WERI-Rb-1 (cell line): ENCODE data around the gene RALB.

ENCODE experiments used
- DNase-seq: peaks from one replicate; pipeline ENCODE4 v3.0.0-alpha.2; 2020
- H3K27ac ChIP-seq: fragments of 250-450 bp; sonication (Bioruptor Pico); 2 replicates; pipeline ENCODE4 v1.5.1; 2020; ENCODE audit warnings: mild to moderate bottlenecking, moderate library complexity
- H3K27me3 ChIP-seq: fragments of 250-450 bp; sonication (Bioruptor Pico); 2 replicates; pipeline ENCODE4 v1.5.1; 2021; ENCODE audit warnings: mild to moderate bottlenecking, low read depth, moderate library complexity; ENCODE audit not compliant: insufficient read depth, severe bottlenecking
- H3K36me3 ChIP-seq: fragments of 250-450 bp; sonication (Bioruptor Pico); 2 replicates; pipeline ENCODE4 v1.5.1; 2020; ENCODE audit warnings: mild to moderate bottlenecking, moderate library complexity
- H3K4me3 ChIP-seq: 2 replicates; pipeline ENCODE4 v1.5.1; 2011; ENCODE audit warnings: low read depth, mild to moderate bottlenecking, control low read depth, low read length
- H3K9me3 ChIP-seq: fragments of 250-450 bp; sonication (Bioruptor Pico); 2 replicates; pipeline ENCODE4 v1.5.1; 2021; ENCODE audit warnings: mild to moderate bottlenecking, moderate library complexity; ENCODE audit not compliant: severe bottlenecking
- TF ChIP-seq, protein P1 (sequence below): IDR thresholded peaks from 2 replicates; pipeline ENCODE4 v1.5.1; 2011; ENCODE audit warnings: low read depth, mild to moderate bottlenecking, control low read depth, inconsistent platforms, low read length

RALB gene

DNA sequence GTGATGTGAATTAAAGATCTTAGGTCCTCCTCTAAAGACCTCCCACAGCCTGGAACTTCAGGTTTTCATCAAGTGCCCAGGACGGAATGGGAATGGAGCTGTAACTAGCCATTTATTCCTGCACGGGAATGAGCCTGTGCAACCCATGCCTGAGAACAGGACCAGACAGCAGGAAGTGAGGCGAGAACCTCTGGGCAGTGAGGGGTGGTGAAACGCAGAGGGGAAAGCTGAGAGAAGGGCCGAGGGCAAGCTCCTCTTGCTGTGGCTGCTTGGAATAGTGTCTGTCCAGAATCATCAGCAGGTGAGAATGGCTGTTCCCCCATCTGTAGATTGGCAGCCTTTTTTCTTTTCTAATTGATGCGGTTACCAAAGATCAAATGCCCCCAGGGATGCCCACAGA lies 4.8 kb upstream of the RALB start:
- TF ChIP-seq, protein P1, sequence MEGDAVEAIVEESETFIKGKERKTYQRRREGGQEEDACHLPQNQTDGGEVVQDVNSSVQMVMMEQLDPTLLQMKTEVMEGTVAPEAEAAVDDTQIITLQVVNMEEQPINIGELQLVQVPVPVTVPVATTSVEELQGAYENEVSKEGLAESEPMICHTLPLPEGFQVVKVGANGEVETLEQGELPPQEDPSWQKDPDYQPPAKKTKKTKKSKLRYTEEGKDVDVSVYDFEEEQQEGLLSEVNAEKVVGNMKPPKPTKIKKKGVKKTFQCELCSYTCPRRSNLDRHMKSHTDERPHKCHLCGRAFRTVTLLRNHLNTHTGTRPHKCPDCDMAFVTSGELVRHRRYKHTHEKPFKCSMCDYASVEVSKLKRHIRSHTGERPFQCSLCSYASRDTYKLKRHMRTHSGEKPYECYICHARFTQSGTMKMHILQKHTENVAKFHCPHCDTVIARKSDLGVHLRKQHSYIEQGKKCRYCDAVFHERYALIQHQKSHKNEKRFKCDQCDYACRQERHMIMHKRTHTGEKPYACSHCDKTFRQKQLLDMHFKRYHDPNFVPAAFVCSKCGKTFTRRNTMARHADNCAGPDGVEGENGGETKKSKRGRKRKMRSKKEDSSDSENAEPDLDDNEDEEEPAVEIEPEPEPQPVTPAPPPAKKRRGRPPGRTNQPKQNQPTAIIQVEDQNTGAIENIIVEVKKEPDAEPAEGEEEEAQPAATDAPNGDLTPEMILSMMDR: no peak
- Histone ChIP-seq H3K4me3 (no peak overlapping the region), H3K9me3 (no peaks in the 10 kb centered on the region), H3K27ac (no peak overlapping the region), H3K36me3 (no peaks in the 10 kb centered on the region), H3K27me3 (no peaks in the 10 kb centered on the region)
- DNase-seq: no peak

DNA sequence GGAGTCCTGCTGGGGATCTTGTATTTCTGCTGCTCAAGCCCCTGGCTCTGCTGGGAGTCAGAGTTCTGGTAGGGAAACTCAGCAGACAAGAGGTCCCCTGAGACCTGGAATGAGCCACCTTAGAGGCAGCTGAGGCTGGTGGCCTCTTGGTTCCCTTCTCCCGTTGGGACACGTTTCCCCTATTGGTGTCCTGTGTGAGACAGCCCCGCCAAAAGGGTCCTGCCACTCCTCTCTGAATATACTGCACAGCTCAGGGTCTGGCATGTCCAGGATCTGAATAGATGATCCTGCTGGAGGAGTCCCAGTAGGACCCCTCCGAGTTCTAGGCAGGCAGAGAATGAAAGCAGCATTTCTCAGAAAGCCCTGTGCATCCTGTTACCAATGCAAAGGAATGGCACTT lies 2.0 kb upstream of the RALB start:
- Histone ChIP-seq H3K4me3 (no peak overlapping the region), H3K27me3 (no peaks in the 10 kb centered on the region), H3K36me3 (no peaks in the 10 kb centered on the region), H3K27ac (no peak overlapping the region), H3K9me3 (no peaks in the 10 kb centered on the region)
- TF ChIP-seq, protein P1: no peak
- DNase-seq: no peak

DNA sequence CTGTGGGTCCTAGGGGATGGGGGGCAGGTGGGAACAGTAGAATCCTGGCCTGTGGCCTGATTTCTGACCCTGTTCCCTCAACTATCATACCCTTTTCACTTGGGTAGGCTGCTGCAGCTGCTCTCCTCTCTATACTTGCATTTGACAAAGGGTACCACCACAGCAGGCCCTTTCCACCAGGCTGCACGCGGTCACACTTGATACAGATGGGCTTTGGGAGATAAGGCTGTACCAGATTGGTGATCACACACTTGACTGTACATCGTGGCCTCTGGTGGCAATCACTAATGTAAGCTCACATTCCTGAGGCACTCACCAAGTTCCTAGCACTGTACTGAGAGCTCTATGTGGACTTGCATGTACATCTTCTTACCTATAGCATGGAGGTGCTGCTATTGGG lies 1.6 kb upstream of the RALB start:
- H3K4me3 ChIP-seq: no peak overlapping the region
- H3K27ac ChIP-seq: no peak overlapping the region
- H3K9me3 ChIP-seq: no peaks in the 10 kb centered on the region
- H3K27me3 ChIP-seq: no peaks in the 10 kb centered on the region
- H3K36me3 ChIP-seq: no peaks in the 10 kb centered on the region
- no peak for DNase-seq
- TF ChIP-seq, protein P1: no peak

DNA sequence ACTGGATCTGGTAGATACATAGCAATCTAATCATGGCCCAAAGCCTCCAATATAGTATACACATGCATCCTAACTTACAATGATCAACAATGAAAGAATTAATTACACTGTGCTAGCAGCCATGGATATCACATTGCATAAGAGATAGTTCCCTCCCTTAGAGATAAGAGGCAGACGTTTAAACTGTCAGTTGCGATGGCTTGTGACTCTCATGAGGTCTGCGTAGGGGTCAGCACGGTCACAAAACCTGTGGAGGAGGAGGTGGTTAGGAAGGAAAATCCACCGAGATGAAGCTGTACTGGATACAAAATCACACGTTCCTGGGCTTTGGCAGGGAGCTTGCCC lies 800 bp upstream of the RALB start:
- TF ChIP-seq, protein P1: no peak

DNA sequence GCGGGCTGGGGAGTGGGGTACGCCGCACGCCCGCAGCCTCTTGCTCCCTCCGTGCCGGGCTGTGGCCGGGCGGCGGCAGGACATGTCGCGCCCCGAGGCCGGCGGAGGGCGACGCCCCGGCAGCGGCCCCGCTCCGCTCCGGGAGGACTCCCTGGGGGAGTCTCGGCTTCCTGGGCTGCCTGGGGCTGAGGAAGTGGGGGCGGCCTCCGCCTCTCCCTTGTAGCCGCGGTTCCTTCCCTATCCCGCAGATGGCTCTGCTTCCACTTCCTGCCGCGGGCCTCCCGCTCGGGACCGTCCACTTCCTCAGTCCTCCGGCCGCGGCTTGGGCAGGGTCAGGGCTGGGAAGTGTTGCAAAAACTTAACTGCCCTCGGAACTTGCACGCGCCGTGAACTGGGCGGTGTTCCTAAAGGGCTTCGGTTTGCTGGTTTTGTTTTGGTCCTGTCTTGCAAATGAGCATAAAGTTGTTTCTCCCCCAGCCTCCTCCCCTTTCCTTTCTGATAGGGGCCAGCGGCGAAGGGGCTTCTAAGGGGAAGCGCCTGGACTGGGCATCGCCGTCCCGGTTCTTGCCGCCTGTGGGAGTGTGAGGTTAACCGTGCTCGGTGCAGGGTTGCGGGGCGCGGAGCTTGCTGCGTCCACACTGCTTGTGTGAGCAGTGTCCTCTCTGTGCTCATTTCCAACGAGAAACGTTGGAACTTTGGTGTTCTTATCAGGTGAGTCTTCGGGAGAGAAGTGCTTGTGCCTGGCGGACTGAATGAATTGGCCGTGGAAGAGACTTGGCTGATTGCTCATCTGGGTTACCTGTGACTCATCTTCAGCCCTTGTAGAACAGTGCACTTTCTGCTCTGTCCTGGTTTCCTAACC lies 600 bp downstream of the RALB start:
- TF ChIP-seq, protein P1: peak; percentile 46
- peak overlapping the region; percentile 52 for H3K27ac ChIP-seq

More for the DNA sequence above, 800 bp upstream of the RALB start:
- H3K27ac ChIP-seq: no peak overlapping the region
- H3K9me3 ChIP-seq: no peaks in the 10 kb centered on the region
- DNase-seq: no peak
- no peaks in the 10 kb centered on the region for H3K27me3 ChIP-seq
- peak overlapping the region; percentile 97 for H3K4me3 ChIP-seq
- no peaks in the 10 kb centered on the region for H3K36me3 ChIP-seq

DNA sequence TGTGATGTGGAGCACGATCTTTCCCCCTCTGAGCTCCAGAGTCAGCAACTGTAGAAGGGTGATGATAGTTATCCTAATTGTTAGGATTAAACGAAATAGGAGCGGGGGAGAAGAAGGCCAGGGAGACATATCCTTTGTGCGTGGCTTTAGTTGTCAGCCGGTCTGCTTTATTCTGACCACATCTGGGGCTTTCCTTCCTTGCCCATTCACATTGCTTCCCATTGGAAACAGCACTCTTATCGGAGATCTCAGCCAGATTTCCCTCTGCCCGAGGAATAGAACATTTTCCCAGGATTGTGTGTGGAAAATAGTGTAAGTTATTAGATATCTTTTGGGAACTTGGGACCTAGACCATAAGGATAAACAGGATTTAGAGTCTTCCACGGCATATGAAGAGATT lies 1.5 kb downstream of the RALB start:
- TF ChIP-seq, protein P1: no peak
- Histone ChIP-seq H3K9me3 (no peaks in the 10 kb centered on the region), H3K27ac (no peak overlapping the region), H3K27me3 (no peaks in the 10 kb centered on the region), H3K4me3 (no peak overlapping the region; the same call in 1 of the 2 replicates), H3K36me3 (no peaks in the 10 kb centered on the region)
- DNase-seq: no peak

More for the DNA sequence above, 600 bp downstream of the RALB start:
- no peaks in the 10 kb centered on the region for H3K9me3 ChIP-seq
- DNase-seq: peak; percentile 78
- H3K36me3 ChIP-seq: no peaks in the 10 kb centered on the region
- no peaks in the 10 kb centered on the region for H3K27me3 ChIP-seq
- H3K4me3 ChIP-seq: peak overlapping the region; percentile 97
